Measurements from ENCODE around the gene CDC42BPA. TPM values are rescaled to one million over a fixed set of nuclear protein-coding genes. Genes with fewer than 3 reads are reported as not detected.

The CDC42BPA gene
- total RNA-seq, 4 donors from 2014 or later, result 16.8 to 26.9 (median 22.5) TPM

DNA sequence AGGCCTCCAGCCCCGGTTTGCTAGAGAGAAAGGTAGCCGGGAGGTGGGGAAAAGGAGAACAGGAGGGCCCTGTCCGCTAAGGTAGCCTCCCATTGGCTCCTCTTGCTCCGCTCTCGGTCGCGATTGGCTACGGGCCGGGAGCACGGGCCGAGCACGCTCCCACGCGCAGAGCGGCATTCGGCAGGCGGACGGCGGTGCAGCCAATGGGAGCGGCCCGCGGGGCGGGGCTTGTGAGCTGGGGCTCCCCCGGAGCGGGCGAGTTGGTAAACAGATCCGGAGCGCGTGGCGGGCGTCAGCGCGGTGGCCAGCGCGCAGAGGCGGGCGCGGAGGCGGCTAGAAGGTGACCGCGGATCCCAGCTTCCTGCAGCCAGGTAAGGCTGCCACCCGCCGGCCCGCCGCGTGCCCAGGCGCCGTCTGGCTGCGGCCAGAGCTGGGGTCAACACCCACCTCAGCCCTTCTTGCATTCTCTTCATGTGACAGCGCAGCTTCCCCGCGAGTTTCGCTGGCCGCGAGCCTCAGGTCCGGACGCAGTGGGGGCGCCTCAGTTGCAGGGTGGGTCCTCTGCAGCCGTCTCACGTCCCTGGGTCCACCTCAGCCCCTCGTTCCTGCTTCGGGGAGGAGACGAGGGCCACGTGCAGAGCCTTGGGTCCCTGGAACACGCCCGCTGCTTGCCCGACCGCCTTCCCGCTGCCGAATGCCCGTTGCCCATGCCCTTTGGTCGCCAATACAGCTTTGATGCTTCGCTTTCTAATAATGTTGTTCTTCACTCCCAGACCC lies 378.1 kb downstream of the CDC42BPA start, which contains the start of gene COQ8A:
Gene COQ8A (plus strand): TSS at position 266 of the 777 bp plus-strand sequence. CDS start 21,092 bp downstream, outside the sequence.
- intact Hi-C loops (cut with DNase I; ENCODE audit: low total_unique reads), result no loop called here
- WGBS, 2 donors, result 0% methylated on average over 38 to 39 of the region's 73 CpGs
- TF ChIP-seq, protein P1, sequence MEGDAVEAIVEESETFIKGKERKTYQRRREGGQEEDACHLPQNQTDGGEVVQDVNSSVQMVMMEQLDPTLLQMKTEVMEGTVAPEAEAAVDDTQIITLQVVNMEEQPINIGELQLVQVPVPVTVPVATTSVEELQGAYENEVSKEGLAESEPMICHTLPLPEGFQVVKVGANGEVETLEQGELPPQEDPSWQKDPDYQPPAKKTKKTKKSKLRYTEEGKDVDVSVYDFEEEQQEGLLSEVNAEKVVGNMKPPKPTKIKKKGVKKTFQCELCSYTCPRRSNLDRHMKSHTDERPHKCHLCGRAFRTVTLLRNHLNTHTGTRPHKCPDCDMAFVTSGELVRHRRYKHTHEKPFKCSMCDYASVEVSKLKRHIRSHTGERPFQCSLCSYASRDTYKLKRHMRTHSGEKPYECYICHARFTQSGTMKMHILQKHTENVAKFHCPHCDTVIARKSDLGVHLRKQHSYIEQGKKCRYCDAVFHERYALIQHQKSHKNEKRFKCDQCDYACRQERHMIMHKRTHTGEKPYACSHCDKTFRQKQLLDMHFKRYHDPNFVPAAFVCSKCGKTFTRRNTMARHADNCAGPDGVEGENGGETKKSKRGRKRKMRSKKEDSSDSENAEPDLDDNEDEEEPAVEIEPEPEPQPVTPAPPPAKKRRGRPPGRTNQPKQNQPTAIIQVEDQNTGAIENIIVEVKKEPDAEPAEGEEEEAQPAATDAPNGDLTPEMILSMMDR (IDR thresholded peaks at IDR 0.05), result no peak
- peak in 1 of 2 donors; percentile 20 for TF ChIP-seq POLR2A (IDR thresholded peaks at IDR 0.05)
- H3K4me3 ChIP-seq (ENCODE audit: low read depth, poor library complexity, severe bottlenecking), result peak within 1 kb of the TSS; percentile 59
- peak; percentile 99 to 100 for DNase-seq (ENCODE audit: low spot score in 2 of 2)

Other genes with a start within 250 kb of the CDC42BPA start
- 1 to 10 TPM; 1.2 to 6.8 (median 2.5) TPM for gene ZNF678, start 245.1 kb upstream of the CDC42BPA start, total RNA-seq

All from lower leg skin (tissue), 4 donors.